NOMO-1 treated with DMSO at 0.1 percent for 48 hours (cell line): ENCODE measurements around the gene SCO2.
"Not testable (repeated sequence)": the region's sequence is repeated elsewhere in the genome, so short reads cannot be mapped to it uniquely, and the experiment has no call there.

Source experiments
- DNase-seq: peaks from one replicate; lab custom pipeline; 2025; ENCODE audit not compliant: unreplicated experiment; lab: John Stamatoyannopoulos, UW

SCO2 gene

DNA sequence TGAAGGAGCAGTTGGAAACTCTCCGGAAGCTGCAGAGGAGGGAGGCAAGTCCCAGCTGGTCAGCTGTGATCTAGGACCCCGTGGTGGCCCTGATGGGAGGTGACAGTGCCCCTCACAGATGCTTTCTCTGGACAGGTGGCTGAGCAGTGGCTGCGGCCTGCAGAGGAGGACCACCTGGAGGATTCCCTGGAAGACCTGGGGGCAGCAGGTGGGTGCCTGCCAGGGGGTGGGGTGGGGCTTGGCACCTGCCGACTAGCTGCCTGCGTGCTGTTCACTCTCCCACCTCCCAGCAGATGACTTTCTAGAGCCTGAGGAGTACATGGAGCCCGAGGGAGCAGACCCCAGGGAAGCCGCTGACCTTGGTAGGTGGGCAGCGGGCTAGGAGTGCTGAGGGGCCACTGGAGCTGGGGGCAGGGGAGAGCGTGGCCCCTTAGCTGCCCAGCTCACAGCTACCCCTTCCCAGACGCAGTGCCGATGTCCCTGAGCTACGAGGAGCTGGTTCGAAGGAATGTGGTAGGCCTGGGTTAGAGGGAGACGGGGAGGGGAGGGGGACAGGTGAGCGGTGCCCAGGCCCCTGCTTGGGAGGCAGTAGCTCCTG lies 3.1 kb downstream of the SCO2 start:
- no peak for DNase-seq

DNA sequence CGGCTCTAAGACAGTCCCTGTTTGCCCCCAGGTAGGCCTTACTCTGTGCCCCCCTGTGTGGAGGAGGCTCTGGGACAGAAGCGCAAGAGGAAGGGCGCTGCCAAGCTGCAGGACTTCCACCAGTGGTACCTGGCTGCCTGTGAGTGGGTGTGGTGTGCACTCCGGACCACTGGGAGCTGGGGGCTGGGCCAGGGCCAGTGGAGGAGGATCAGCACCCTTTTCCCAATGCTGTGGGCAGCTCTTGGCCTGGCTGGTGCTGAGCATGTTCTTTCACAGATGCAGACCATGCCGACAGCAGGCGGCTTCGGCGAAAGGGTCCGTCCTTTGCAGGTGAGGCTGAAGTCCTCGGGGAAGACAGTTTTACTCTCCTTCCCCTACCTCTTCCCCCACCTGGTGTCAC lies 3.7 kb downstream of the SCO2 start:
- DNase-seq = no peak

DNA sequence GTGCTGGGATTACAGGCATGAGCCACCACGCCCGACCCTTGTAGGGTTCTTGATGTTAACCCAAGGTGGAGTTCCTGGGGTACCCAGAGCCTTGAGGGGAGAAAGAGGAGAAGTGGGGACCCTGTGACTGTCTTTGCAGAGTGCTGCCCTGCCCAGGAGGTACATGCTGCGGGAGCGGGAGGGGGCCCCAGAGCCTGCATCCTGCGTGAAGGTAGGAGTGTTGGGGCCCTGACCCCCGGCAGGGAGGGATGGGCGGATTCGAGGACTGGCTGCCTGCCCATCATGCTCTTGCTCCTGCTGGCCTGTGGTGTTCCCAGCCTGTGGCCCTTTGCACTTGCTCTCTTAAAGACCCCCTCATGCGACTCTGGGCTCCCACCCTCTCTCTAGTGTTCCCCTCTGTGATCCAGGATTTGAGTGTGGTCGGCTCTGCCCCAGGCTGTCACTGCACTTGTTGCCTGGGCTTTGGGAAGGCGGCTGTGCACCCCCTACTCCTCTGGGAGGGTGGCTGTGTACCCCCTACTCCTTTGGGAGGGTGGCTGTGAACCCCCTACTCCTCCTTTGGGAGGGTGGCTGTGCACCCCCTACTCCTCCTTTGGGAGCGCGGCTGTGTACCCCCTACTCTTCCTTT lies 4.5 kb downstream of the SCO2 start:
- no peak for DNase-seq

DNA sequence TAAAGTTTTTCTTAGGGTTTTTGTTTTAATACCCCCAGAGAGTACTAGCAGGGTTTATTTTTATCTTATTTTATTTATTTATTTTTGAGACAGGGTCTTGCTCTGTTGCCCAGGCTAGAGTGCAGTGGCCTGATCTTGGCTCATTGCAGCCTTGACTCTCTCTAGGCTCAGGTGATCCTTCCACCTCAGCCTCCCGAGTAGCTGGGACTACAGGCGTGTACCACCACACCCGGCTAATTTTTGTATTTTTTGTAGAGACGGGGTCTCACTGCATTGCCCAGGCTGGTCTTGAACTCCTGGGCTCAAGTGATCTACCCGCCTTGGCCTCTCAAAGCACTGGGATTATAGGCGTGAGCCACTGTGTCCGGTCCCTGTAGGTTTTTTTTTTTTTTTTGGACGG lies 5.2 kb downstream of the SCO2 start:
- DNase-seq = not testable (repeated sequence)

DNA sequence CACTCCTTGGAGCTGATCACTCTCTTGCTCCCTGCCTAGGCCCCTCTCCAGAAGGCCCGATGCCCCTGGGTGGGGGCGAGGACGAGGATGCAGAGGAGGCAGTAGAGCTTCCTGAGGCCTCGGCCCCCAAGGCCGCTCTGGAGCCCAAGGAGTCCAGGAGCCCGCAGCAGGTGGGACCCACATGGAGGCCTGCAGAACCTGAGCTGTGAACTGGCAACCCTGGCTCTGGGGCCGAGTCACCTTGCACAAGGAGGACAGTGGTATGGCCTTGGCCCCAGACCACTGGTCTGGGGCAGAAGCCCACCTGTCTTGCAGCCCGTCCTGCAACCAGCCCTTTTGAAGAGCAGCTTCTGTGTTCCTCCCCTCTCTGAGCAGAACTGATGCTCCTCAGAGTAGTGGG lies 6.2 kb downstream of the SCO2 start:
- DNase-seq = no peak

DNA sequence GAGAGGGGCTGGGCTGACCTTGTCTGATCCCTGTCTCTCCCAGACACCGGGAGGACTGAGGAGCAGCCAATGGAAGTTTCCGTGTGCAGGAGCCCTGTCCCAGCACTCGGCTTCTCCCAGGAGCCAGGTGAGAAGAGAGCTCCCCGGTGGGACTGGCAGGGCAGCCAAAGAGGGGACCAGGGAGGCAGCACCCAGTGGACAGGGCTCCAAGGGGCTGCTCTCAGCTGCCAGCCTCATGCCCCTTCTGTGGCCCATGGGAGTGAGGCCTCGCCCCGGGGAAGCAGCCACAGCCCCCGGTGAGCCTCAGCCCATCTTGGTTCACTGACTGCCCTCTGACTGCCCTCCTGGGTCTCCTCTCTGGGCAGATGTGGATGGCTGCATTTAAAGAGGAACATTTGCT lies 6.8 kb downstream of the SCO2 start:
- no peak for DNase-seq

DNA sequence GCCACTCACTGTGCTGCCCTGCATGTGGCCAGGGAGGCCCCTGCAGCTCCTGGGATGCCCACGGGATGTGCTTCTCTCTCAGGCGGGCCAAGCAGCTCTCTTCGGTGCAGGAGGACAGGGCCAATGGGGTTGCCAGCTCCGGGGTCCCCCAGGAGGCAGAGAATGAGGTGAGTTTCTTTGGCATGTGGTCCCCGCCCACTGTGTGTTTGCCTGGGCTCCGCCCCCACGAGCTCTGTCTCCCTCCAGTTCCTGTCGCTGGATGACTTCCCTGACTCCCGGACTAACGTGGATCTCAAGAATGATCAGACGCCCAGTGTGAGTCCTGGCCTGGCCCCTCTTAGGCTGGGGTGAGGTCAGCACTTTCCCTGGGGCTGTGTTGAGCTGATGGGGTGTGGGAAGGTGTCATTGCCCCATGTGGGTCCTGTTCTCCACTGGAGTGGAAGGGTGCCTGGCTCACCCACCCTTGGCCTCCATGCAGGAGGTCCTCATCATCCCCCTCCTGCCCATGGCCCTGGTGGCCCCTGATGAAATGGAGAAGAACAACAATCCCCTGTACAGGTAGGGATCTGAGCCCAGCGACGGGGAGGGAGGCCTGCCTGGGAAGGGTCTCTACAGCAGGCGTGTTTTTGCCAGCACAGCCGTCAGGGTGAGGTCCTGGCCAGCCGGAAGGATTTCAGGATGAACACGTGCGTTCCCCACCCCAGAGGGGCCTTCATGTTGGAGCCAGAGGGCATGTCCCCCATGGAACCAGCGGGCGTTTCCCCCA lies 7.7 kb downstream of the SCO2 start:
- no peak for DNase-seq

DNA sequence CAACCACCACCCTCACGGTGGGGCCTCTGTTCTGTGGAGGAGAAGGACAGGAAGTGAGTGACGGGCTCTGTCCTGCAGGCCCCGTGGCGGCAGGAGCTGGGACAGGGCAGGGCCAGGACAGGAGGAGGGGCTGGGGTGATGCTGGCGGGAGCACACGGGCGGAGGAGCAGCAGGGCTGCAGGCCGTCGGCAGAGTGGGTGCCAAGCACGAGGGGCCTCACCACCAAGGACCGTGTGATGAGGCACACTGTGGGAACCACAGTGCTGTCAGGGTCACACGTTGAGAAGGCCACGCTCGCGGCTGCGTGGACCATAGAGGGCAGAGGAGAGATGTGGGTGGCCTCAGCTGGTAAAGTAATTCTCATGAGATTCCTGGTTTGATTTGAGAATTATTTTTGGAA lies 8.5 kb downstream of the SCO2 start:
- no peak for DNase-seq

DNA sequence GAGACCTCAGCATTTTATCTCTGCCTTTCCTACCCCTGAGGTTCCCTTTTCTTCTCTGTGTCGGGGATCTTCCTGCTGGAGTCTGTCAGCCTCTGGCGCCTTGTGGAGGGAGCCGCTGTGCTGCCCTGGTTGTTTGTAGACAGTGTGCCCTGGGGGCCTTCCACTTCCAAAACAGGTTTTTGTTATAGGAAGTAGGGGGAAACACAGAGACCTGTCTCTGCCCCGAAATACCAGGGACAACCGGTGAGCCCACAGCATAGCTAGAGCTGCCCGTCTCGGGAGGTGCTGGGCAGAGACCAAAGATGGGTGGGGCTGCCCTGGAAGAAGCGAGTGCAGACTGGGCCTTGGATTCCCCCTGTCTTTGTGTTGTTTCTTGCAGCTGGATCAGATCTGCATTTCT lies 9.3 kb downstream of the SCO2 start:
- no peak for DNase-seq

DNA sequence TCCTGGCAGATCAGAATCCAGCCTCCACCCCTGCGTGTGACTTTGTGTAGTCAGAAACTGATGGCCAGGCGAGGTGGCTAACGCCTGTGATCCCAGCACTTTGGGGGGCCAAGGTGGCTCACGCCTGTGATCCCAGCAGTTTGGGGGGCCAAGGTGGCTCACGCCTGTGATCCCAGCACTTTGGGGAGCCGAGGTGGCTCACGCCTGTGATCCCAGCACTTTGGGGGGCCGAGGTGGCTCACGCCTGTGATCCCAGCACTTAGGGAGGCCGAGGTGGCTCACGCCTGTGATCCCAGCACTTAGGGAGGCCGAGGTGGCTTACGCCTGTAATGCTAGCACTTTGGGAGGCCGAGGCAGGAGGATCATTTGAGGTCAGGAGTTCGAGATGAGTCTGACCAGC lies 12.2 kb downstream of the SCO2 start:
- DNase-seq = no peak

DNA sequence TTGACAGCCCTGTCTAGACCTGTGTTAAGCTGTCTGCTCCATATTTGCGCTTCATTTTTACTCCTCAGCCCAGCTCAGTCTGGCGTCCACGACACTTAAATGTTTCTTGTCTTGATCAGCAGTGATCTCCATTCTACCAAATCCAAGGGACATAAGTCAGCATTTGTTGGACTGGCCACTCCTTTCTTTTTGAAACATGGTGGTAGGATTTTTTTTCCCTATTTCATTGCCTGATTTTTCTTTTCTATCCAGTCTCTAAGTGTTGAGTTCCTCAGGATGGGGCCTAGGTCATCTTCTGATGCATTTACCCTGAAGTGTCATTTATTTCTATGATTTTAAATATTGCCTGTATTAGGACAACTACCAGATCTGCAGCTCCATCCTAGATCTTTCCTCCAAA lies 16.5 kb downstream of the SCO2 start:
- no peak for DNase-seq

DNA sequence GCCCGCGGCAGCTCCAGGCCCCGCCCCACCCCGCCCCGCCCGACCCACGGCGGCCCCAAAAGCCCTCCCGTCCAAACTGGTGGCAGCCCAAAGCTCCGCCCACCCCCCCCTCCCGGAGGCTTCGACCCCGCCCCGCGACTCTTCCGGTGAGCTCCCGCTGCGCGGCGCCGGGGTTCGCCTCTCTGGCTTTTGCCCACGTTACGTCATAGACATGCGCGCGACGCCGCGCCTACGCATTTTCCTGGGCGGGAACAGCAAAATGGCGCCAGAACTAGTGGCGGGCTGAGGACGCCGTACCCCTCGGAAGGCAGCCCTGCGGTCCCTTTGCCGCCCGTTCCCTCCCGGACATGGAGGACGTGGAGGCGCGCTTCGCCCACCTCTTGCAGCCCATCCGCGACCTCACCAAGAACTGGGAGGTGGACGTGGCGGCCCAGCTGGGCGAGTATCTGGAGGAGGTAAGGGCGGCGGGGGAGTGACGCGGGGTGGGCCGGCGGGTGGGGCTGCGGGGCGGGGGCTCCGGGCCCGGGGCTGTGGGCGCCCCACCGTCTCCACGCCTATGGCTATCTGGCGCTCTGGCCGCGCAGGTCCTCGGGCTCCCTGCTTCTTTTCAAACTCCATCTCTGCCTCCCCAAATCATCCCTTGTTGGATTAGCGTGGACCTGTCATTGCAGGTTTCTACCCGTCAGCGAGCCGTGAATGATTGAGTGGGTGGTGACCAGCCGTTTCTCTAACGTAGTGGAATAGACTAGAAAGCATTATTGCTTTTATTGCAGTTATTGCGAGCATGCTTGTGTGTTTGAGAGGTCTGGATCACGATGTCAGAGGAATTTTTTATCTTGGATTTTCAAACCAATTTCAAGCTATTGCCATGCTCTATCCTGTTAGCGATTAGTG lies 17.2 kb downstream of the SCO2 start, which contains the start of gene NCAPH2:
Gene NCAPH2, plus strand, starts transcription at position 234 of the 894 bp plus-strand sequence. Its CDS starts 114 bp downstream, at position 348.
- DNase-seq = peak; percentile 93

DNA sequence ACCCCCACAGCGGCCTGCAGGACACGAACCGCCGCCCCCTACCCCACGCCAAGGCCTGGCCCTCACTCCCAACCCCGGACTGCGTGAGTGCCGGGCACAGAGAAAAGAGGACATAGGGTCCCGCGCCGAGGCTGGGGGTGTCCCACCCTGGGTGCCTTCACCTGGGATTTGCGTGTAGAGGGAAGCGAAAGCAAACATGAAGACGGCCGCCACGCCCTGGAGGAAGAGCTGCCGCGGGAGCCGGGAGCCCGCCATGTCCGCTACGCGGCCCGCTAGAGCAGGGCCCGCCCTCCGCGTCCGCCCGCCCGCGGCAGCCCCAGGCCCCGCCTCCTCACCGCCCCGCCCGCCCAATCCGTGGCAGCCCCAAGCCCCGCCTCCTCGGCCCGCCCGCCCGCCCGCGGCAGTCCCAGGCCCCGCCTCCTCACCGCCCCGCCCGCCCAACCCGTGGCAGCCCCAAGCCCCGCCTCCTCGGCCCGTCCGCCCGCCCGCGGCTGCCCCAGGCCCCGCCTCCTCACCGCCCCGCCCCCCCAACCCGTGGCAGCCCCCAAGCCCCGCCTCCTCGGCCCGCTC lies 17.9 kb downstream of the SCO2 start, which contains the start of gene LMF2:
Gene LMF2, minus strand, starts transcription at position 282 of the 570 bp plus-strand sequence. Its CDS starts 27 bp downstream, at position 255.
- DNase-seq = peak; percentile 89

DNA sequence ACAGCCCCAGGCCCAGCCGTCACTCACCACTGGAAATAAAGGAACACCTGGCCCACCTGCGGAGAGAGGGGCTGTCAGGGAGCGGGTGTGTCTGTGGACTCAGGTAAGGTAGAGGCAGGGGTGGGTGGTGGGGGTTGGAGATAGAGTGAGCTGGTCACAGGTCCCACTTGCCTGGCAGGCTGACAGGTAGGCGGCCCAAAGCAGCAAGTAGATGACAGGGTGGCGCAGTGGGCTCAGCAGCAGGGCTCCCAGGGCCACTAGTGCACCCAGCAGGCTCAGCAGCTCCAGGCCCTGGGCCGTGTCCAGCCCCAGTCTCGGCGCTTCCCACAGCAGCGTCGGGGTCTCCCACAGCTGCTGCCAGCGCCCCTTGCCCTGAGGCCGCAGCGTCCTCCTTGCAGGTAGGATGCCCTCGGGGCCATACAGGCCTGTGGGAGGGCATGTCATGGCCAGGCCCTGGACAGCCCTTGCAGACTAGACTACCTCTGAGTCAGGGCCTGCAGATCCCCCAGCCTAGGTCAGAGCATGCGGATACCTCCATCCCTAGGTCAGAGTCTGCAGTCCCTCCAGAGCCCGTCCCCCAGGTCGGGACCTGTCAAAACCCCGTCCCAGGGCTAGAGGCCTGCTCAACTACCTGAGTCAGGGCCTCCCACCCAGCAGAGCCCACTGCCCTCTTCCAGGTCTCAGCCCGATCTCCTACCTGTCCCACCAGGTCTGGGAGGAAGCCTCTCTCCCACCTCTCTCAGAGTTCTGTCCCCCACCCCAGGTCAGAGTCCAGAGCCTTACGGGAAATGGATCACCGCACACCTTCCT lies 18.6 kb downstream of the SCO2 start:
- DNase-seq = no peak

DNA sequence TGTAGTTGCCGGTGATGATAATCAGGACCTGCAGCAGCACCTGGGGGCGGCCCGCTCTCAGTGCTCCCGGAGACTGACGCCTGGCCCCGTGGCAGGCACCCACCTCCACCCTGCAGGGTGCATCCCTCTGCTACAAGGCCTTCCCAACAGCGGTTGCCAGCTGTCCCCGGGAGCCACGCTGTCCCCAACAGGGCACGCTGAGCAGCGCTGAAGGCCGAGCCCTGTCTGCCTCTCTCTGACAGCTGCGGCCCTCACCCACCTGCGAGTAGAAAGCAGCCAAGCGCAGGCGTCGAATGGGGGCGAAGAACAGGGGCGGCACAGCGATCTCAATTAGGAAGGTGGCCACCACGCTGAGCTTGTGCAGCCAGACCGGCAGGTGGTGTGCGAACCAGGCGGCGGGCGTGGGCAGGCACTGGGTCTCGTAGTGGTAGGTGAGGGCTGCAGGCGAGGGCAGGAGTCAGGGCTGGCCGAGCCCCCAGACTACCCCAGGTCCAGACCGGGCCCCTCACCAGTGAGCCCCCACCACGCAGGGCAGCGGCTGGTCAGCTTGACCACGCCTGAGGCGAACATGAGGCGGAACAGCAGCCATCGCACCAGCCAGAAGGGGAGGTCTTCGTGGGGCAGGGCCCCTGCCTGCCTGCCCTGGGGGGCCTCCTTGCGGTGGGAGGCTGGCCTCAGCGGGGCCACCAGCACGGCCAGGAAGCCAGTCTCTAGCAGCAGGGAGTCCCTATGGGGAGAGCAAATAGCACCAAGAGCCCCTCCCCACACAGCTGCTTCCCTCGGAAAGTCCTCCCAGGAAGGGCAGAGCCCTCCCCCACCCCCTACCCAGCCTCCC lies 19.4 kb downstream of the SCO2 start:
- no peak for DNase-seq

DNA sequence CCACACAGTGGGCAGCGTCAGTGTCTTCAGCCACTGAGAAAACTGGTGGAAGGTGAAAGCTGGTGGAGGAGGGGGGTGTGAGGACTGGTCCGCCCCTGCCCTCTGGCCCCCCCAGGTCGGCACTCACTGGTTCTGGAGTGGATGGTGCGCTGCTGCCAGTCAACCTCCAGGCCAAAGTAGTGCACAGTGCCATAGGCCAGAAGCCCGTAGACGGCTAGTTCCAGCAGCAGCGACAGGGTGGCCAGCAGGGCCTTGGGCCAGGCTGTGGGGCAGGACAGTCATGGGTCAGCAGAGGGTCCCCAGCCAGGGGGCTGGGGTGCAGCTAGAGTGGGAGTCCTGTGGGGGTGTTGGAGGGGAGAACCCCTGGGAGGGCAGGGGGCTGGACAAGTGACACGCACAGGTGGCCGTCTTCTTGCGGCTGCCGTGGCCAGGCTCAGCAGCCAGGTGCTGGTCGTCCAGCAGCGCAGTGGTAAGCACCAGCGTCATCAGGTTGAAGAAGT lies 20.1 kb downstream of the SCO2 start:
- DNase-seq = no peak

DNA sequence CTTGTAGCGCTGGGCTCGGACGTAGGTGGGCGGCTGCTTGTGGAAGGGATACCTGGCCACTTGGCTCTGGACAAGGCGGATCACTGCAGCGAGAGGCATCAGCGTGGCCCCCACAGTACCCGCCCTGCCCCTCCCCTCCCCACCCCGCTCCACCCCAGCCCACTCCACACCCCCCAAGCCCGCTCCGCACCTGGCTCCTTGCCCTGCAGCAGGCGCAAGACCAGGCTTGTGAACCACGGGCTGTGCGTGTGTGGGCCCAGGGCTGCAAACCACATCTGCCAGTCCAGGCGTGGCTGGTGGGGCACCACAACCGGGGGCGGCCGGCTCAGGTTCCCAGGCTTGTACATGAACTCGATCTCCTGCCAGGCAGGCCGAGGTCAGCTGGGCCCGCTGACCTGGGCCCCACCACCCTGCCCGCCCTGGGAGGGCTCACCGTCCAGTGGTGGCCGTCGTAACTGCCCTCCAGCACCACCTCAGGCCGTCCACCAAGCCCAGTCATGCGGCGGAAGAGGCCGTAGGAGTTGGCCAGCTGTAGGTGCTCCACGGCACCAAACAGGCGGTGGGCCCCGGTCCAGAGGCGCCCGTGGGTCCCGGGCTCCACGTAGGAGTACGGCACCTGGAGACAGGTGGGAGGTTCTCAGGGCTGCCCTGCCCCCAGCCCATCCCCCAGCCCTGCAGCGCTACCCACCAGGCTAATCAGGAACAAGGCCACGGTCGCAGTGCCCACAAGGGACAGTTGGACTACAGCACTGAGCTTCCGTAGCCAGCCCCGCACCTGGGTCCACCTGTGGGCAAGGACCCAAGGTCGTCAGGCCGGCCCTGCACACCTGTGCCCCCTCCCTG lies 20.8 kb downstream of the SCO2 start:
- DNase-seq = no peak
